NCI-H446 (cell line): ENCODE measurements around the gene GCLM.
A peak's percentile ranks its signal among the peaks of the same experiment; 100 is the strongest.
"Not testable (repeated sequence)": the region's sequence is repeated elsewhere in the genome, so short reads cannot be mapped to it uniquely, and the experiment has no call there.

ENCODE experiments used
- DNase-seq, 2 experiments: peaks; one replicate each; lab custom pipeline; 2025; lab: John Stamatoyannopoulos, UW

The GCLM gene

GRCh38 chr1:93909146-93910050 lies at the start of gene GCLM:
GCLM (minus strand) TSS chr1:93909430; CDS start chr1:93909163, 267 bp downstream.
- DNase-seq, result peak; percentile 73 to 95

DNA sequence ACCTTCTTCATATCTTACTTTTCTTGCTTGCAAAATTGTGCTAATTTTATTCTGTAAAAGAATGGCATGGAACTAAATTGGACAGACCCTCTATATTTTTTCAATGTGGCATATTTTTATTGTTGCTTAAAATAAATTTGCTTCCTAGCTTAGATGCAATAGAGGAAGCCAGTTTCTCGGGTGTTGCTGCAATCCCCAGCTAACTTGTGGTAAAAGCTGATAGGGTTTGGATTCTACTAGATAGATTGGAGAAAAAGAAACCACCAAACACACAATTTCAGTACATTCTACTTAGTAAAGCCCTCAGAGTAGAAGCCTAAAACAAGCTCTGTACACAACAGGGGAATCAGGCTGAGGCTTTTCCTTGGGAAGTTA lies 49.5 kb upstream of the GCLM start:
- no peak for DNase-seq

DNA sequence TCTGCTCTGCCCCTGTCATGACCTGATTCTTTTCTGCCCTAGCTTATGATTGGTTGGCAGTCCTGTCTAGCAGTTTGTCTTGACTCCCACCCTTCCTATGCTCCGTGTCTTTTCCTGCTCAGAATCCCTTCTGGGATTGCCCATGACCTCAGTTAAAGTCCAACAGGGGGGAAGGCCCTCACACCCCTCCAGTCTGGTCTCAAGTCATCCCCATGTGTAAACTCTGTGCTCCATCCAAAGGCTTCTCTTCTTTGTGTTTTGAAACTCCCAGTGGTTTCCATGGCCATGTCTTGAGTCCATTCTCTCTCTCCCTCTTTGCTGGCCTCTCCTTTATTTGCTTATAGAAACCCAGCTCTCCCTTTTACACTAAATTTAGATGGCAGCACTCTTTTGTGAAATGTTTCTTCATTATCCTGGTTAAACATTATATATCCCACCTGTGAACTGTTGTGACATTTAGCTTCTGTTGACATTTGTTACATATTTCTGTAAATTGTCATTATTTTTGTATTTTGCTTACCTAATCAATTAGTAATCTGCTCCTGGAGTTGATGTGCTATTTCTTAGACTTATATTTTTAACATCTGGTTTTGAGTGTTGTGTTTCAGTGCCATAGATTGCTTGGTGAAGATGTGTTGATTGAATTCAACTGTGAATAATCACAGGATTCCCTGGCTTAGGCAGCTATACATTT lies 48.9 kb upstream of the GCLM start:
- no peak for DNase-seq

DNA sequence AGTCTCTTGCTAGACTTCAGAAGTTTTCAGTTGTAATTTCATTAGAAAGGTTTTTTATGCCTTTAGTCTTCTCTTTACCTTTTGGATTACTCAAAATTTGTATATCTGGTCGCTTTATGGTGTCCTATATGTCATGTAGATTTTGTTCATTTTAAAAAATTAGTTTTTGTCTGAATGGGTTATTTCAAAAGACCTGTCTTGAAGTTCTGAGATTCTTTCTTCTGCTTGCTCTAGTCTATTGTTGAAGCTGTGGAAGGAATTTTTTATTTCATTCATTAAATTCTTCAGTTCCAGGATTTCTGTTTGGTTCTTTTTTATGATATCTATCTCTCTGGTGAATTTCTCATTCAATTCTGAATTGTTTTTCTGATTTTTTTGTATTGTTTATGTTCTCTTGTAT lies 46.5 kb upstream of the GCLM start:
- no peak for DNase-seq

DNA sequence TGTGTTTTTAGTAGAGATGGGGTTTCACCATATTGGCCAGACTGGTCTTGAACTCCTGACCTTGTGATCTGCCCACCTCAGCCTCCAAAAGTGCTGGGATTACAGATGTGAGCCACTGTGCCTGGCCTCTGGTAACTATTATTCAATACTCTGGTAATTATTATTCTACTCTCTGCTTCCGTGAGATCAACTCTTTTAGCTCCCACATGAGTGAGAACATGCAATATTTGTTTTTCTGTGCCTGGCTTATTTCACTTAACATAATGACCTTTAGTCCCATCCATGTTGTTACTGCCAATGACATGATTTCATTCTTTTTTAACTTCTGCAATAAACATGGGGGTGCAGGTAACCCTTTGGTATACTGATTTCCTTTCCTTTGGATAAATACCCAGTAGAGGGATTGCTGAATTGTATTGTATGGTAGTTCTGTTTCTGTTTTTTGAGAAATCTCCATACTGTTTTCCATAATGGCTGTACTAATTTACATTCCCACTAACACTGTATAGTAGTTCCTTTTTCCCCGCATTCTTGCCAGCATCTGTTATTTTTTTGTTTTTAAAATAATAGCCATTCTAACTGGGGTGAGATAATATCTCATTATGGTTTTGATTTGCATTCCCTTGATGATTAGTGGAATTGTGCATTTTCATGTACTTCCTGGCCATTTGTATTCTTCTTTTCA lies 37.9 kb upstream of the GCLM start:
- not testable (repeated sequence) for DNase-seq

- no peak for DNase-seq
These were observed 29.4 kb upstream of the GCLM start for GRCh38 chr1:93938461-93939145.

GRCh38 chr1:93937997-93938396 lies 28.8 kb upstream of the GCLM start:
- DNase-seq, result no peak

DNA sequence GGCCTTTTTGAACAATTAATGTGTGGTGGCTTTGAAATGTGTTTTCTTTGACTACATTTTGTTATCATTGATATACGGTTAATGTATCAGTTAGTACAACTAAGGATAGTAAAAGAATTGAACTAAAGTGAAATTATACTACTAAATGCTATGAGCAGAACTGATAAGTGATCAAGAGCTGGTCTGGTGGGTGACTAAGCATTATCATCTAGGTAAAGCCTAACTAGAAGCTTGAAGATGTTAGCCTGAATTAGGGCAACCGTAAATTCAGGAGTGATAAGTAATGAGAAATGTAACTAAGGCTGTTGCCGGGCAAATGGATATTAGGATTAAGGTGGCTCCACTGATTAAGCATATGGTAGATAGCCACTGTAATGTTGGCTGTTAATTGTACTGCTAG lies 16.0 kb upstream of the GCLM start:
- no peak for DNase-seq

- no peak for DNase-seq
These were observed 10.6 kb upstream of the GCLM start for GRCh38 chr1:93919780-93920179.

DNA sequence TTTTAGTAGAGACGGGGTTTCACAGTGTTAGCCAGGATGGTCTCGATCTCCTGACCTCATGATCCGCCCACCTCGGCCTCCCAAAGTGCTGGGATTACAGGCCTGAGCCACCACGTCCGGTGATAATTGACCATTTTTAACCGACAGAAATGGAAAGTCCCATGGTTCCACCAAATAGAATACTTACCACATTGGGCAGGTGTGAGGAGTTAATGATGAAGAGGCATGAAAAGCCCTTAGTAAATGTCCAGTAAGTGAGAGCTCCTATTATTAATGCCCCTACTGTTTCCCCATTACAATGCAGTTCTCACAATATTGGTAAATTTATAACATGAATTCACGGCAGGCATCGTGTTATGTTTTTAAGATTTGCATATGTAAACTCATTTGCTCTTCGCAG lies 8.1 kb upstream of the GCLM start:
- DNase-seq, result no peak

- DNase-seq, result not testable (repeated sequence)
These were observed 1.6 kb upstream of the GCLM start for GRCh38 chr1:93910880-93911279.

- no peak for DNase-seq
These were observed 1.1 kb upstream of the GCLM start for GRCh38 chr1:93910305-93910704.

DNA sequence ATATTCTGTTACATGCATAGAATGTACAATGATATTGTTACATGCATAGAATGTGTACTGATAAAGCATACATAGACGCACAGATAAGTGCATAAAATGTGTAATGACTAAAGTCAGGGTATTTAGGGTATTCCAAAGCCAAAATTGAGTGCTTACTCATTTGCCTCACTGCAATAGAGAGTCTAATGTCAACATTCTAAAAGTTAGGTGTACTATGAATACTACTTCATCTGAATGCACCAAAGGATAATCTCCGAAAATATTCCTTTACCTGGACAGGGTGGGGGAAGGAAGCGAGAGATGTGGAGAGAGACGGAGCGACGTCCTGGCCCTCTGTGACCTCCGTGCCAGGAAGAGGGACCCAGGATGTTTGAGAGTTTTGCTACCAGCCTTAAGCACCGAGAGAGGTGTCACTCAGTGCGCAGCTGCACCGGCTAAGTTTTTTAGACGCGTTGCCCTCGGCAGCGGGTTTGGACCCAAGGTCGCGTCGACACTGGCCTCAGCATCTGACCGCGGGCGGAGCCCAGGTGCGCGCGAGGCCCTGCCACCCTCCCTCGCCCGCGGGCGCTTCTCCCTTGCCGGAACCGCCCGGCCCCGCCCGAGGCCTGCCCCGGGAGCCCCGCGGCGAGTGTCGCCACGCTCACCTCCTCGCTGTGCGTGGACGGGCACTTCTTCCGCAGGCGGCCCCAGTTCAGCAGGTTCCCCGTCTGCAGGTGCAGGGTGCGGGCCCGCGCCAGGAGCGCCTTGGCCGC lies 660 bp downstream of the GCLM start:
- no peak for DNase-seq

- DNase-seq, result peak; percentile 17 to 68
These were observed 1.5 kb downstream of the GCLM start for GRCh38 chr1:93907718-93908117.

DNA sequence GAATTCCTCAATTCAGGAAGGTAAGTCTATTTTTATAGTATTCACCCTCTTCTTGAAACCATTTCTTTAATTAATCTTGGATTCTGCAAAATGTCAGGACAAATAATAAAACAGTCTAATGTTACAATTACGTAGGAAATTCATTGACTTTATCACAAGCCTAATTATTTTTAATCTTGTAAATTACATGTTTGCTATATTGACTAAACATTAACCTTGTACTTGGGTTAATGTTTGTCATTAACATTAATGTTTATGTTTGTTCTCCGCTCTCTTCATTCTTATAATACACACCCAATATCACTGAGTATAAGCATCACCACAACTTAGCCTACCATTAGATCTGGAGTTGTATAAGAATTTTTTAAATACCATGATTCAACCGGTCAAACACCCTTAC lies 2.8 kb downstream of the GCLM start:
- no peak for DNase-seq

GRCh38 chr1:93905734-93906133 lies 3.5 kb downstream of the GCLM start:
- no peak for DNase-seq

DNA sequence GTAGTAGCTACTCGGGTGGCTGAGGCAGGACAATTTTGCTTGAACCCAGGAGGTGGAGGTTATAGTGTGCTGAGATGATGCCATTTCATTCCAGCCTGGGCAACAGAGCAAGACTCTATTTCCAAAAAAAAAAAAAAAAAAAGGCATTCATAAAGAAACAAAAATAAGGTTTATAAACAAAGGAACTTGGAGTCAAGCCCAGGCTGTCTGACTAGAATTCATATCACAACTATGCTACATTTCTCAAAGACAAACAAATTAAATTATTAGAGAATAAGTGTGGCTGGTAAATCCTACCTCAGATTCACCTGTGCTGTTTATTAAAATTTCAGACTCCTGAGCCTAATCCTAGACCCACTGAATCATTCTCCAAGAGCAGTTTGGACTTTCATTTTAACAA lies 4.2 kb downstream of the GCLM start:
- no peak for DNase-seq

GRCh38 chr1:93904228-93904627 lies 5.0 kb downstream of the GCLM start:
- no peak for DNase-seq

DNA sequence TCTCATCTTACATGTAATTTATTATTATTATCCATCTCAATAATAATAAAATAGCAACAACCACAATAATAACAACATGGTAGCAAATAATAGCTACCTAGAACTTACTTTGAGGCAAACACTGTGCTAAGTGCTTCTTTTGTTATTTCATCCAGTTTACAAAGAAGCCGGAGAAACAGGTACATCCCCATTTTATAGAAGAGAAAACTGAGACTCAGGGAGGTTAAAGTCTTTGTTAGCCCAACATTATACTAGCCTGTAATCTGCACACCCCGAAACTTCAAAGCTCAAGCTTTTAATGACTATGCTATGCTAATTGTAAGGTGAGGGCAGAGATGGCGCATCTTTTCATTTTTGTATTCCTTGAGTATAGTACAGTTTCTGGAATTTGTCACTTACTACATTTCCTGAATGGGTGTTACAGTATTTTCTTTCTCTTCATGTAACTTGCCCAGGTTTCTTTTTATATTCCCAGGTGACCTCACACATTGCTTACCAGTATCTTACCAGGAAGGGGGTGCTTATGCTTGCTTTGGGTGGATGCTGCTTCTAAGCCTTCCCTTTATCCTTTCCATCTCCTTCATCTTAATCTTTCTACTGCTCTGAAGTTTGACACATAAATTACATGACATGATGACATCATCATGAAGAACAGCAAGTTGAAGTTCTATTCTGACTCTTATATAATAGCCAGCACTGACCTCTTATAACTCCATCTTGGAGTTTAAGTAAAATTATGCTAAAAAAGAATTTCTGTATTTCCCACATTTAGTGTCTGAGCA lies 8.3 kb downstream of the GCLM start:
- no peak for DNase-seq

DNA sequence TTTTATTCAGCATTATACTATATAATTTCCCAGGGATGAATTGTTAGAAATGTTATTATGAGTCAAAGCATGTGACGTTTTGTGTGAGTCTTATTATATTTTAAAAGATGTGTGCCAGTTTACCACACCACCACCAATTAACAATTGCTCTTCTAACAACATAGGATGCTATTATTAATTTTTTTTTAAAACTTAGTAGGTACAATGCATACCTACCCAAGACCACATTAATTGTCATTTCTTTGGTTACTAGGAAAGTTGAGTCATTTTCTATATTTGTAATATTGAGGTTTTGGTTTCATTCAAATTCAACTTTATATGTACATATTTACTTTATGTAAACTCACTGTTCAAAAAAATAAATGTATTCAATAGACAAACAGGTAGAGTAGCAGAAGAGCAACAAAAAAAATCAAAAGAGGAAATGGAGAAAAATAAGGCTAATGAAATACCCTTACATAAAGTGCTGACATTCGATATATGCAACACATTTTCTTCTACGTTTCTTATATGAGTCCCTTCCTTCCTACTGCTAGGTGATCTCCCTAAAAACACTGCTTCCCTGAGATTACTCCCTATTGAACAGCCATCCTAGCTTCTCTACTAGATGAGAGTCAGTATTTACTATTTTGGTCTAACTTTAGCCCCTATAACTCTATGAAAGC lies 9.6 kb downstream of the GCLM start:
- no peak for DNase-seq
